GM12878 (cell line): ENCODE data around the gene SERPINH1. TPM values are rescaled to one million over a fixed set of nuclear protein-coding genes. Genes with fewer than 3 reads are reported as not detected.

Source experiments
- PBX3 ChIP-seq: IDR thresholded peaks from 2 replicates; pipeline ENCODE4 v1.6.1; 2011; ENCODE audit warnings: mild to moderate bottlenecking, low read depth, low read length, moderate library complexity; ENCODE audit not compliant: insufficient replicate concordance
- PKNOX1 ChIP-seq: fragments of 450-650 bp; IDR thresholded peaks from 2 replicates; pipeline ENCODE4 v1.6.1; 2016; ENCODE audit warnings: mild to moderate bottlenecking
- REST ChIP-seq: IDR thresholded peaks from 2 replicates; pipeline ENCODE4 v1.6.1; 2012; ENCODE audit warnings: mild to moderate bottlenecking, low read depth, low read length
- TCF7 ChIP-seq: IDR thresholded peaks from 2 replicates; pipeline ENCODE4 v1.6.1; 2014; ENCODE audit warnings: antibody characterized with exemption, borderline replicate concordance
- YBX1 ChIP-seq: fragments of 450-650 bp; IDR thresholded peaks from 2 replicates; pipeline ENCODE4 v1.6.1; 2016; ENCODE audit warnings: antibody characterized with exemption
- polyA plus RNA-seq, 11 experiments: library from polyadenylated mRNA; depleted of rRNA in 4 of 11; unstranded in 6 of 11; stranded (reverse) in 5 of 11; fragments of >200 nt; fragmentation: Nextera tagmentation in 4 of 11; fragmentation: Illumina TruSeq in 1 of 11; extraction: Ambion mirVana in 4 of 11; extraction: Trizol in 1 of 11; gene quantifications; 1 replicate in 1 of 11; 2 replicates in 10 of 11; pipeline versions ENCODE4 v1.2.1 to v1.2.3, GENCODE V29; 2011 to 2016; ENCODE audit warnings: inconsistent platforms in 2 of 11, missing spikeins in 2 of 11, low read depth in 1 of 11
- total RNA-seq, 4 experiments: library from RNA; depleted of rRNA in 3 of 4; stranded (reverse); fragments of >200 nt in 3 of 4; fragmentation: Illumina TruSeq in 1 of 4; extraction: Trizol in 1 of 4; gene quantifications; 2 replicates each; pipeline versions ENCODE4 v1.2.1 to v1.2.3, GENCODE V29; 2013 to 2021

SERPINH1 gene
- total and polyA plus RNA-seq, 10 of the 15 experiments (the other 5 are each of a cell fraction or from before 2014, with no cell fraction given): 0.34 to 19.8 (median 13.7) TPM

GRCh38 chr11:75554258-75555022 is 7.6 kb upstream of the SERPINH1 start (continued):
- TF ChIP-seq PBX3 (no peak), TCF7 (no peak), PKNOX1 (no peak), REST (no peak), YBX1 (no peak)
